Breast epithelium (tissue), 4 donors: ENCODE data around the gene RGS9. TPM values are rescaled to one million over a fixed set of nuclear protein-coding genes. Genes with fewer than 3 reads are reported as not detected.

Source experiments
- DNase-seq, 2 donors: peaks; one replicate each; pipeline ENCODE4 v3.0.0-alpha.2; 2019; ENCODE audit warnings: low spot score in 2 of 2
- H3K27ac ChIP-seq, 2 donors: fragments of 200-600 bp; sonication (generic) in 1 of 2; one replicate each; pipeline ENCODE4 v1.5.1; 2016 to 2019; ENCODE audit warnings: mild to moderate bottlenecking in 1 of 2
- H3K27me3 ChIP-seq, 2 donors: fragments of 200-600 bp; sonication (generic) in 1 of 2; one replicate each; pipeline versions ENCODE4 v1.5.1 to v1.6.0; 2017 to 2019; ENCODE audit warnings: control low read depth in 1 of 2, mild to moderate bottlenecking in 1 of 2
- H3K36me3 ChIP-seq: fragments of 200-600 bp; one replicate; pipeline ENCODE4 v1.5.1; 2019
- H3K4me1 ChIP-seq, 2 donors: fragments of 200-600 bp; sonication (generic); one replicate each; pipeline ENCODE4 v1.5.1; 2016 to 2019; ENCODE audit warnings: control low read depth in 1 of 2
- H3K4me3 ChIP-seq, 3 donors: fragments of 200-600 bp; sonication (generic); 1 replicate in 2 of 3; 2 replicates in 1 of 3; pipeline ENCODE4 v1.5.1; 2016 to 2019; ENCODE audit warnings: mild to moderate bottlenecking in 3 of 3, moderate library complexity in 2 of 3
- H3K9me3 ChIP-seq, 2 donors: fragments of 200-600 bp; sonication (generic) in 1 of 2; one replicate each; pipeline ENCODE4 v1.5.1; 2016 to 2019; ENCODE audit warnings: control low read depth in 1 of 2
- CTCF ChIP-seq, 3 donors: fragments of 450-650 bp; IDR thresholded peaks; one replicate each; pipeline ENCODE4 v1.5.1; 2016 to 2017; ENCODE audit warnings: antibody characterized with exemption in 3 of 3, mild to moderate bottlenecking in 3 of 3, moderate library complexity in 3 of 3
- POLR2A ChIP-seq: fragments of 450-650 bp; IDR thresholded peaks from one replicate; pipeline ENCODE4 v1.6.1; 2016; ENCODE audit warnings: antibody characterized with exemption, mild to moderate bottlenecking, moderate library complexity
- POLR2AphosphoS5 ChIP-seq, 3 donors: sonication (generic); formaldehyde crosslinking; IDR thresholded peaks; one replicate each; pipeline ENCODE4 v1.6.1; 2017; ENCODE audit warnings: antibody characterized with exemption in 3 of 3
- intact Hi-C: fragments of 100-400 bp; cut with DNase I; formaldehyde crosslinking; loops from one replicate; pipeline ENCODE4 v1.15.1; 2023; ENCODE audit warnings: low total_unique reads
- total RNA-seq, 3 donors: library from RNA; depleted of rRNA; stranded (reverse); fragments of >200 nt; gene quantifications; one replicate each; pipeline ENCODE4 v1.1.0, GENCODE V29; 2016

The RGS9 gene
- total RNA-seq, 3 donors from 2014 or later: 1.6 to 6.9 (median 5.0) TPM

- no peaks in the 10 kb centered on the region for H3K9me3 ChIP-seq
- H3K4me3 ChIP-seq: no peak overlapping the region
- no peaks in the 10 kb centered on the region for H3K36me3 ChIP-seq
- no peak for TF ChIP-seq CTCF (IDR thresholded peaks at IDR 0.05)
- TF ChIP-seq POLR2AphosphoS5 (IDR thresholded peaks at IDR 0.05): no peak
- no peak for TF ChIP-seq POLR2A
- no peak overlapping the region for H3K27ac ChIP-seq
- H3K27me3 ChIP-seq: no peaks in the 10 kb centered on the region
- intact Hi-C loops: no loop called here
- no peaks in the 10 kb centered on the region for H3K4me1 ChIP-seq
- no peak for DNase-seq
These were observed 117.0 kb downstream of the RGS9 start for GRCh38 chr17:65254166-65254565.

- no peaks in the 10 kb centered on the region for H3K36me3 ChIP-seq
- intact Hi-C loops: no loop called here
These were observed 122.1 kb downstream of the RGS9 start for GRCh38 chr17:65259281-65259680.

GRCh38 chr17:65259696-65260485, 122.7 kb downstream of the RGS9 start:
- intact Hi-C loops: no loop called here
- no peaks in the 10 kb centered on the region for H3K36me3 ChIP-seq
- TF ChIP-seq CTCF (IDR thresholded peaks at IDR 0.05) (no peak), POLR2A (no peak), POLR2AphosphoS5 (IDR thresholded peaks at IDR 0.05) (no peak)
- no peaks in the 10 kb centered on the region for H3K4me1 ChIP-seq
- no peak for DNase-seq
- H3K27ac ChIP-seq: no peak overlapping the region
- H3K9me3 ChIP-seq: no peaks in the 10 kb centered on the region
- H3K4me3 ChIP-seq: no peak overlapping the region
- no peaks in the 10 kb centered on the region for H3K27me3 ChIP-seq

More at GRCh38 chr17:65259281-65259680, 122.1 kb downstream of the RGS9 start:
- no peak overlapping the region for H3K27ac ChIP-seq
- no peaks in the 10 kb centered on the region for H3K9me3 ChIP-seq
- TF ChIP-seq CTCF (IDR thresholded peaks at IDR 0.05) (no peak), POLR2AphosphoS5 (IDR thresholded peaks at IDR 0.05) (no peak), POLR2A (no peak)
- no peak for DNase-seq
- H3K4me1 ChIP-seq: no peaks in the 10 kb centered on the region
- no peaks in the 10 kb centered on the region for H3K27me3 ChIP-seq
- H3K4me3 ChIP-seq: no peak overlapping the region

GRCh38 chr17:65260626-65261025, 123.5 kb downstream of the RGS9 start:
- Histone ChIP-seq H3K27ac (no peak overlapping the region), H3K4me1 (no peaks in the 10 kb centered on the region), H3K4me3 (no peak overlapping the region), H3K36me3 (no peaks in the 10 kb centered on the region), H3K27me3 (no peaks in the 10 kb centered on the region), H3K9me3 (no peaks in the 10 kb centered on the region)
- TF ChIP-seq POLR2A (no peak), POLR2AphosphoS5 (IDR thresholded peaks at IDR 0.05) (no peak), CTCF (IDR thresholded peaks at IDR 0.05) (no peak)
- no peak for DNase-seq
- intact Hi-C loops: no loop called here

- peaks cover 0 to 4% of the 10 kb centered on the region in 2 donors for H3K9me3 ChIP-seq
- no peaks in the 10 kb centered on the region for H3K36me3 ChIP-seq
- H3K4me3 ChIP-seq: no peak overlapping the region
- intact Hi-C loops: no loop called here
- TF ChIP-seq CTCF (IDR thresholded peaks at IDR 0.05) (no peak), POLR2AphosphoS5 (IDR thresholded peaks at IDR 0.05) (no peak), POLR2A (no peak)
- no peaks in the 10 kb centered on the region for H3K27me3 ChIP-seq
- DNase-seq: no peak
- no peaks in the 10 kb centered on the region for H3K4me1 ChIP-seq
- H3K27ac ChIP-seq: no peak overlapping the region
These were observed 124.0 kb downstream of the RGS9 start for GRCh38 chr17:65261152-65261551.
